Skeletal muscle cell (primary cell): ENCODE measurements around the gene CHST3.

Experiments
- DNase-seq: peaks from one replicate; pipeline ENCODE4 v3.0.0-alpha.2; 2010; ENCODE audit warnings: low read depth
- H3K4me3 ChIP-seq: 2 replicates; pipeline ENCODE4 v1.5.1; 2011; ENCODE audit warnings: low read depth, mild to moderate bottlenecking, control low read depth, low read length, moderate library complexity

The CHST3 gene

GRCh38 chr10:72043016-72043834, 79.0 kb downstream of the CHST3 start:
- no peak overlapping the region for H3K4me3 ChIP-seq
- DNase-seq: no peak

DNA sequence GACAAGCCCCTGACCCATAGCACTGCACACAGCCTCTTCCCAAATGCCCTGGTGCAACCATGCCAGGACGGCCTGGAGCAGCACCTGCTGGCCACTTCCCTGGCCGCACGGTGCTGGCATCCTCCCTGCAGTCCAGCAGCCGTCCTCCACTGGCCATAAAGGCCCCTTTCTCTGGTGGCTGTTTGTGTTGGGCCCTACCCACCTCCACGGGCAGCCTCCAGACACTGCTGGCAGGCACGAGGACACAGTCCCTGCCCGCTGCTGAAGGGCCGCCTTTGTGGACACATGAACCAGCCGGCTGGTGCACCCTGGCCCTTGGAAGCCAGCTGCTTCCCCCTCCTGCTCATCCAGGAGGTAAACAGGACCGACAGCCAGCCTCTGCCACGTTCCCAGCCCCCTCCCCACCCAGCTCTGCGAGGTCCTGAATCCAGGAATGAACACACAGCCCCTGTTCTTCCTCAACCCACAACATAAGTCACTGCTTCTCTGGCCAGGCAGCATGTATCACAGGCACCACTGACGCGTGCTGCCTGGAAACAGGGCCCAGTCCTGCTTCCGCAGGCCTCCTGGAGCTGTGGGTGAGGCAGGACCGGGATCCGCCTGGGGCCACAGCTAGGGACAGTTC, 80.3 kb downstream of the CHST3 start:
- DNase-seq: no peak
- H3K4me3 ChIP-seq: no peak overlapping the region

GRCh38 chr10:72045586-72045985, 81.4 kb downstream of the CHST3 start:
- no peak for DNase-seq
- no peak overlapping the region for H3K4me3 ChIP-seq

DNA sequence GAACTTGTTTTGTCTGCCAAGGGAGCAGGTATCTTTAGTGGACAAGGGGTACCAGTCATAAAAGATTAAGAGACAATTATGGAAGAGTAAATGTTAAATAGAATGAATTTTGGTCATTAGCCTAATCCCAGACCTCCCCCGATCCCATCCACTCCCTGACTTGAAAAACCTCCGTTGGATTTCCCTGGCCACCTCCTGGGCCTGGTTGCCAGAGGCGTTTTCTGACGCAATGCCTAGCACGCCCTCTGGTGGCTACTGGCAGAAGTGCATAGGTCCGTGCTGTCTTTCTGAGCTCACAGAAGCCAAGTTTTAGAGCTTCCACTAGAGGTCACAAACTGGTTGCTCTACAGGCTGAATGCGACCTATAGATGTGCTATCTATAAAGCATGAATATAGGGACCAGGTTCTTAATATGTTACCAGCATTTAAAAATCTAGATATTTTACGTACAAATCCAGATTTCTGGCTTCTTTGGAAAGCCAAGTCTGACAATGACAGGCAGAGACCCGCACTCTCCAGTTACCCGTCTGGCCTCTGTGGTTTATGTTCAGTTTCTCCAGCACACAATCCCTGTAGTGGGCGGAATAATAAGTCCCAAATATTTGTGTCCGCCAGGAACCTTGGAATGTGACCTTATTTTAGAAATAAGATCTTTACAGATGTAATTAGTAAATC, 84.4 kb downstream of the CHST3 start:
- H3K4me3 ChIP-seq: no peak overlapping the region
- peak; percentile 62 for DNase-seq

GRCh38 chr10:72049472-72049871, 85.3 kb downstream of the CHST3 start:
- no peak overlapping the region for H3K4me3 ChIP-seq
- DNase-seq: no peak

DNA sequence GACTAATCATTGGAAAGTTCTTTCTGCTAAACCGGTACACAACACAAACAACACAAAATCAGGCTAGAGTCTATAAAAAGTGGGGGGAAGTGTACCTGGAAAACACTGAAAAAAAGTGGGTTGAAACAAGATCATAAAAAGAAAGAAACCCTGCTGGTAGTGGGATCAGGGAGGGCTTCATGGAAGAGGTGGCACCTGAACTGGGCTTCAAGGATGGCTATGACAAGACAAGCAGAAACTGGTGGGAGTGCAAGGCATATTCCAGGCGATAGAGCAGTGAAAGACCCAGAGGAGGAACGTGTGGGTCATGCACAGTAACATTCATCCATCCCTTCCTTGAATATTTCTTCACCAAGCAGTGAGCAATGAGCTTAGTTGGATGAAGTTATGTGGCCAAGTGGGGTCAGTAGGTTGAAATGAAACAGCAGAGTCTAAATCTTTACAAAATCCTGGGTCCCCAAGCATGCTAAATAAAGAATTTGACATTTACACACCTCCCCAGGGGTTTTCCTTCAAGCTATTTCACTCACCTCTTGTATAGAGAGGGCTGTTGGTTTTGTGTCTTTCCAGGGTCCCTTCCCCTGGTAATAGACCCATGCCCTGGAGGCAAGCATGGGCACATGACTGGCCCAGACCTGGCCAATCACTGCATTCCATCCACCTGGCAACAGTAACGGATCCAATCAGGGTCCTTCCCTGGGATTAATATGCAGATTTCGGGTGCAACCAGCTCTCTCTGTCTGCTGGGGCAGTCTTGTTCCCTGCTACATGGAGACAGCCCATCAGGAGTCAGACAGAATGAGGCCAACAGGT, 86.0 kb downstream of the CHST3 start:
- no peak for DNase-seq
- H3K4me3 ChIP-seq: no peak overlapping the region

GRCh38 chr10:72050873-72051272, 86.7 kb downstream of the CHST3 start:
- no peak for DNase-seq

DNA sequence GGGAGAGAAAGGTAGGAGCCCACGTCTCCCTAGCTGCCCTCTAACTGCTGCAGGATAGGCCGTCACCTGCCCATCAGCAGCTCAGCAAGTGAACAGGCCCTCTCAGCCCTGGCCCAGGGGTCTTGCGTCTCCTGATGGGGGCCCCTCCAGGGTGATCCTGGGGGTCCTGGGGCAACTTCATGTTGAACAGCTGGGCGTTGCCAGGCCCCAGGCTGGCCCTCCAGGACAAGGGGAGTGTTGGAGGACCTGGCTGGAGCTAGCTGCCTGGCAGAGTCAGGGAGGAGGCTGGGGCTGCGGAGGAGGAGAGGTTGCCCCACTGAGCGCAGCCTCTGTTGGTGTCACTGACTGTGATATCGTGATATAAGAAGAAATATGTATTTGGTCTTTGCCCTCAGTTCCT, 89.5 kb downstream of the CHST3 start:
- H3K4me3 ChIP-seq: no peak overlapping the region
- no peak for DNase-seq

More at GRCh38 chr10:72050873-72051272, 86.7 kb downstream of the CHST3 start:
- no peak overlapping the region for H3K4me3 ChIP-seq

- no peak overlapping the region for H3K4me3 ChIP-seq
- no peak for DNase-seq
Measured at GRCh38 chr10:72056113-72056512, 91.9 kb downstream of the CHST3 start.

GRCh38 chr10:72056932-72057751, 92.9 kb downstream of the CHST3 start:
- H3K4me3 ChIP-seq: no peak overlapping the region

GRCh38 chr10:72058347-72058898, 94.2 kb downstream of the CHST3 start:
- no peak overlapping the region for H3K4me3 ChIP-seq
- DNase-seq: no peak

More at GRCh38 chr10:72056932-72057751, 92.9 kb downstream of the CHST3 start:
- no peak for DNase-seq

- H3K4me3 ChIP-seq: no peak overlapping the region
- DNase-seq: no peak
Measured at GRCh38 chr10:72058989-72059842, 95.0 kb downstream of the CHST3 start.

- no peak for DNase-seq
- no peak overlapping the region for H3K4me3 ChIP-seq
Measured at GRCh38 chr10:72059843-72060822, 95.9 kb downstream of the CHST3 start.

DNA sequence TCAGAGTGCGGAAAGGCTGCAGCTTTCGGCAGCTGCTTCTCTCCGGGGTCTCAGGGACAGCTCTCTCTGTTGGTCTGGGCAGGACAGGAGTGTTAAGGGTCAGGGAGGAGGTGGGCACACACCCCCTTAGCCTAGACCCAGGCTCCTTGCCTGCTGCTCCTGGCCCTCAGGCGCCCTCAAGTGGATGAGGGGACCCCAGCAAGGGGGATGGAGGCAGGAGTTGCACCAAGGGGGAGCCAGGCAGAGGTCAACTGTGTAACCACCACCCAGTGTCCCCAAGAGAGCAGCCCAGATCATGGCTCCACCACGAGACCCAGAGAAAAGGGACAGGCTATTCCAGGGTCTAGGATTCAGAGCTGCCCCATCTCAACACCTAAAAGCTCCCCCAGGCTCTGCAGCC, 97.3 kb downstream of the CHST3 start:
- H3K4me3 ChIP-seq: no peak overlapping the region
- no peak for DNase-seq

GRCh38 chr10:72061930-72062329, 97.7 kb downstream of the CHST3 start:
- DNase-seq: no peak
- H3K4me3 ChIP-seq: no peak overlapping the region

- DNase-seq: no peak
- no peak overlapping the region for H3K4me3 ChIP-seq
Measured at GRCh38 chr10:72062382-72062781, 98.2 kb downstream of the CHST3 start.
